Epithelial cell of esophagus (primary cell): ENCODE data around the gene SRSF8.
"Not testable (repeated sequence)": the region's sequence is repeated elsewhere in the genome, so short reads cannot be mapped to it uniquely, and the experiment has no call there.

Experiments used
- DNase-seq: peaks from one replicate; pipeline ENCODE4 v3.0.0; 2010; ENCODE audit warnings: low read depth
- H3K4me3 ChIP-seq: 2 replicates; pipeline ENCODE4 v1.5.1; 2011; ENCODE audit warnings: mild to moderate bottlenecking, low read length, control low read depth
- CTCF ChIP-seq: IDR thresholded peaks from 2 replicates; pipeline ENCODE4 v1.5.1; 2011; ENCODE audit warnings: low read depth, mild to moderate bottlenecking, low read length, control low read depth, inconsistent platforms; ENCODE audit not compliant: insufficient read depth; ENCODE audit errors: missing control alignments

Gene SRSF8

GRCh38 chr11:95066716-95067038 is at the start of gene SRSF8:
TSS of gene SRSF8 (plus strand) at chr11:95066919. CDS start at chr11:95067227, 308 bp downstream.
- DNase-seq = no peak
- TF ChIP-seq CTCF = no peak
- peak within 1 kb of the TSS; percentile 94 for H3K4me3 ChIP-seq

- H3K4me3 ChIP-seq, DNase-seq: not testable (repeated sequence)
Observed at GRCh38 chr11:95021468-95021867, 45.3 kb upstream of the SRSF8 start.

GRCh38 chr11:95024958-95025357 is 41.8 kb upstream of the SRSF8 start, which contains the start of gene KDM4E:
TSS of gene KDM4E (plus strand) at chr11:95025258. CDS start at chr11:95025558, 300 bp downstream.
- no peak within 1 kb of the TSS for H3K4me3 ChIP-seq
- DNase-seq = no peak
- TF ChIP-seq CTCF = no peak

- DNase-seq, H3K4me3 ChIP-seq: not testable (repeated sequence)
Observed at GRCh38 chr11:95025594-95025993, 41.1 kb upstream of the SRSF8 start.

- no peak for TF ChIP-seq CTCF
- DNase-seq = no peak
- H3K4me3 ChIP-seq = no peak overlapping the region
Observed at GRCh38 chr11:95028357-95028756, 38.4 kb upstream of the SRSF8 start.

- no peak for TF ChIP-seq CTCF
- DNase-seq = no peak
- H3K4me3 ChIP-seq = no peak overlapping the region
Observed at GRCh38 chr11:95033051-95033450, 33.7 kb upstream of the SRSF8 start.

- H3K4me3 ChIP-seq = no peak overlapping the region
- TF ChIP-seq CTCF = no peak
- DNase-seq = peak; percentile 82
Observed at GRCh38 chr11:95035316-95035715, 31.4 kb upstream of the SRSF8 start.

- DNase-seq = peak; percentile 10
- H3K4me3 ChIP-seq = peak overlapping the region; percentile 27
- peak; percentile 24 for TF ChIP-seq CTCF
Observed at GRCh38 chr11:95037356-95038035, 29.2 kb upstream of the SRSF8 start.
